Upper lobe of left lung (tissue), 6 donors: ENCODE data around the gene CLEC16A. TPM values are rescaled to one million over a fixed set of nuclear protein-coding genes. Genes with fewer than 3 reads are reported as not detected.

Experiments used
- ATAC-seq, 2 donors: fragments of 200-7000 bp; cut with Tn5 transposase; one replicate each; pipeline ENCODE4 v1.9.1; 2022; ENCODE audit warnings: mild to moderate bottlenecking in 2 of 2, moderate library complexity in 2 of 2; ENCODE audit not compliant: low FRiP score in 2 of 2
- DNase-seq, 2 donors: peaks; one replicate each; pipeline ENCODE4 v3.0.0-alpha.2; 2019 to 2020
- H3K27ac ChIP-seq, 4 donors: fragments of 200-600 bp; sonication (generic); one replicate each; pipeline ENCODE4 v1.5.1; 2016 to 2019
- H3K27me3 ChIP-seq, 4 donors: fragments of 200-600 bp; sonication (generic); one replicate each; pipeline ENCODE4 v1.5.1; 2017 to 2019
- H3K36me3 ChIP-seq, 4 donors: fragments of 200-600 bp; sonication (generic); one replicate each; pipeline ENCODE4 v1.5.1; 2016 to 2019
- H3K4me1 ChIP-seq, 4 donors: fragments of 200-600 bp; sonication (generic); one replicate each; pipeline ENCODE4 v1.5.1; 2018 to 2019
- H3K4me3 ChIP-seq, 4 donors: fragments of 200-600 bp; sonication (generic); one replicate each; pipeline ENCODE4 v1.5.1; 2017 to 2019; ENCODE audit warnings: mild to moderate bottlenecking in 2 of 4, moderate library complexity in 1 of 4
- H3K9me3 ChIP-seq, 4 donors: fragments of 200-600 bp; sonication (generic); one replicate each; pipeline ENCODE4 v1.5.1; 2018 to 2019
- EP300 ChIP-seq, 4 donors: sonication (generic); formaldehyde crosslinking; IDR thresholded peaks; one replicate each; pipeline ENCODE4 v1.5.1; 2017; ENCODE audit warnings: antibody characterized with exemption in 4 of 4, control low read depth in 2 of 4
- POLR2A ChIP-seq, 4 donors: fragments of 450-650 bp; IDR thresholded peaks; one replicate each; pipeline ENCODE4 v1.5.1; 2016 to 2017; ENCODE audit warnings: antibody characterized with exemption in 4 of 4, mild to moderate bottlenecking in 2 of 4
- POLR2AphosphoS5 ChIP-seq, 2 donors: sonication (generic); formaldehyde crosslinking; IDR thresholded peaks; one replicate each; pipeline ENCODE4 v1.5.1; 2017; ENCODE audit warnings: antibody characterized with exemption in 2 of 2
- WGBS, 2 donors: methylation state at CpG; one replicate each; pipeline ENCODE4 v1.1.5; 2017 to 2018; 5-methylcytosine and 5-hydroxymethylcytosine counted together
- total RNA-seq, 6 donors: library from RNA; depleted of rRNA in 4 of 6; stranded (reverse); fragments of >200 nt in 4 of 6; gene quantifications; one replicate each; pipeline versions ENCODE4 v1.1.0 to v1.2.1, GENCODE V29; 2016 to 2021
- TF ChIP-seq, protein P1 (sequence below), 6 experiments: fragments of 450-650 bp in 4 of 6; fragments of 200-600 bp in 2 of 6; sonication (generic) in 2 of 6; IDR thresholded peaks; one replicate each; pipeline ENCODE4 v1.5.1; 2016 to 2019; ENCODE audit warnings: antibody characterized with exemption in 6 of 6
- donor health status: DM: no; HTN: no; CAD: no; lungs with moderate emphysema.
- donor health status: DM: no; HTN: yes; CAD: no; lungs with severe emphysema.

The CLEC16A gene
- total RNA-seq, 6 donors from 2014 or later, result 33.3 to 85.9 (median 46.4) TPM

- H3K27me3 ChIP-seq, result no peaks in the 10 kb centered on the region
- no peak for DNase-seq
- H3K4me1 ChIP-seq, result peaks cover 23 to 32% (median 29%) of the 10 kb centered on the region in 4 donors
- H3K4me3 ChIP-seq, result no peak overlapping the region
- H3K9me3 ChIP-seq, result no peaks in the 10 kb centered on the region
- H3K36me3 ChIP-seq, result peaks cover 0 to 63% (median 38%) of the 10 kb centered on the region in 4 donors
- peak overlapping the region in 2 of 4 donors; percentile 31 to 71 for H3K27ac ChIP-seq
- no peak for TF ChIP-seq POLR2AphosphoS5 (IDR thresholded peaks at IDR 0.05)
- no peak for TF ChIP-seq POLR2A (IDR thresholded peaks at IDR 0.05)
- TF ChIP-seq EP300 (IDR thresholded peaks at IDR 0.05), result no peak
- TF ChIP-seq, protein P1, sequence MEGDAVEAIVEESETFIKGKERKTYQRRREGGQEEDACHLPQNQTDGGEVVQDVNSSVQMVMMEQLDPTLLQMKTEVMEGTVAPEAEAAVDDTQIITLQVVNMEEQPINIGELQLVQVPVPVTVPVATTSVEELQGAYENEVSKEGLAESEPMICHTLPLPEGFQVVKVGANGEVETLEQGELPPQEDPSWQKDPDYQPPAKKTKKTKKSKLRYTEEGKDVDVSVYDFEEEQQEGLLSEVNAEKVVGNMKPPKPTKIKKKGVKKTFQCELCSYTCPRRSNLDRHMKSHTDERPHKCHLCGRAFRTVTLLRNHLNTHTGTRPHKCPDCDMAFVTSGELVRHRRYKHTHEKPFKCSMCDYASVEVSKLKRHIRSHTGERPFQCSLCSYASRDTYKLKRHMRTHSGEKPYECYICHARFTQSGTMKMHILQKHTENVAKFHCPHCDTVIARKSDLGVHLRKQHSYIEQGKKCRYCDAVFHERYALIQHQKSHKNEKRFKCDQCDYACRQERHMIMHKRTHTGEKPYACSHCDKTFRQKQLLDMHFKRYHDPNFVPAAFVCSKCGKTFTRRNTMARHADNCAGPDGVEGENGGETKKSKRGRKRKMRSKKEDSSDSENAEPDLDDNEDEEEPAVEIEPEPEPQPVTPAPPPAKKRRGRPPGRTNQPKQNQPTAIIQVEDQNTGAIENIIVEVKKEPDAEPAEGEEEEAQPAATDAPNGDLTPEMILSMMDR (IDR thresholded peaks at IDR 0.05), result no peak
- ATAC-seq, result no peak
- WGBS, 2 donors, result 54 to 62% methylated on average over 11 to 15 of the region's 15 CpGs
These were observed 23.5 kb upstream of the CLEC16A start for GRCh38 chr16:10920726-10921427.

- Histone ChIP-seq H3K9me3 (no peaks in the 10 kb centered on the region), H3K27ac (peak overlapping the region; percentile 41 to 71 (median 56)), H3K4me1 (peaks cover 23 to 32% (median 29%) of the 10 kb centered on the region in 4 donors), H3K27me3 (no peaks in the 10 kb centered on the region), H3K36me3 (peaks cover 0 to 65% (median 40%) of the 10 kb centered on the region in 4 donors), H3K4me3 (no peak overlapping the region)
- ATAC-seq, result peak in 1 of 2 donors; percentile 1
- no peak for DNase-seq
- WGBS, 2 donors, result 66 to 96% methylated on average over 4 to 10 of the region's 10 CpGs
- TF ChIP-seq EP300 (IDR thresholded peaks at IDR 0.05) (peak in 1 of 4 donors; percentile 19), POLR2A (IDR thresholded peaks at IDR 0.05) (no peak), POLR2AphosphoS5 (IDR thresholded peaks at IDR 0.05) (peak; percentile 12 to 46)
- TF ChIP-seq, protein P1 (IDR thresholded peaks at IDR 0.05), result no peak
These were observed 22.6 kb upstream of the CLEC16A start for GRCh38 chr16:10921536-10922327.

- DNase-seq, result peak; percentile 75 to 83
- H3K9me3 ChIP-seq, result no peaks in the 10 kb centered on the region
- peak overlapping the region; percentile 41 to 71 (median 56) for H3K27ac ChIP-seq
- no peak for TF ChIP-seq POLR2AphosphoS5 (IDR thresholded peaks at IDR 0.05)
- no peak for TF ChIP-seq EP300 (IDR thresholded peaks at IDR 0.05)
- 52 to 89% methylated on average over 5 to 13 of the region's 14 CpGs for WGBS, 2 donors
- ATAC-seq, result peak; percentile 3 to 38
- peaks cover 0 to 71% (median 40%) of the 10 kb centered on the region in 4 donors for H3K36me3 ChIP-seq
- no peaks in the 10 kb centered on the region for H3K27me3 ChIP-seq
- no peak overlapping the region for H3K4me3 ChIP-seq
- peaks cover 23 to 32% (median 29%) of the 10 kb centered on the region in 4 donors for H3K4me1 ChIP-seq
These were observed 21.8 kb upstream of the CLEC16A start for GRCh38 chr16:10922328-10923145.

- no peak for DNase-seq
- H3K4me1 ChIP-seq, result peaks cover 23 to 37% (median 25%) of the 10 kb centered on the region in 4 donors
- TF ChIP-seq EP300 (IDR thresholded peaks at IDR 0.05), result no peak
- TF ChIP-seq POLR2AphosphoS5 (IDR thresholded peaks at IDR 0.05), result no peak
- TF ChIP-seq, protein P1 (IDR thresholded peaks at IDR 0.05), result no peak
- TF ChIP-seq POLR2A (IDR thresholded peaks at IDR 0.05), result no peak
- 87 to 88% methylated on average over 10 of the region's 10 CpGs for WGBS, 2 donors
- no peak overlapping the region for H3K4me3 ChIP-seq
- H3K27me3 ChIP-seq, result no peaks in the 10 kb centered on the region
- no peak for ATAC-seq
- H3K9me3 ChIP-seq, result no peaks in the 10 kb centered on the region
- H3K27ac ChIP-seq, result peak overlapping the region in 2 of 4 donors; percentile 25 to 30
- peaks cover 0 to 77% (median 44%) of the 10 kb centered on the region in 4 donors for H3K36me3 ChIP-seq
These were observed 21.2 kb upstream of the CLEC16A start for GRCh38 chr16:10923146-10923649.
